Middle frontal gyrus (tissue), 1 donor: ENCODE data around the gene RAB29.

Experiments
- DNase-seq: peaks from one replicate; pipeline ENCODE4 v3.0.0-alpha.2; 2015; ENCODE audit warnings: low spot score; ENCODE audit errors: extremely low spot score

RAB29 gene

GRCh38 chr1:205797168-205797567 lies 21.9 kb upstream of the RAB29 start:
- DNase-seq, result no peak

GRCh38 chr1:205794011-205794730 lies 18.9 kb upstream of the RAB29 start:
- no peak for DNase-seq

- no peak for DNase-seq
Measured at GRCh38 chr1:205792961-205793673, 17.8 kb upstream of the RAB29 start.

GRCh38 chr1:205792481-205792881 lies 17.2 kb upstream of the RAB29 start:
- DNase-seq, result no peak

GRCh38 chr1:205791568-205792180 lies 16.4 kb upstream of the RAB29 start:
- DNase-seq, result peak; percentile 61

- no peak for DNase-seq
Measured at GRCh38 chr1:205787287-205787916, 12.1 kb upstream of the RAB29 start.

GRCh38 chr1:205786601-205787000 lies 11.3 kb upstream of the RAB29 start:
- no peak for DNase-seq

GRCh38 chr1:205785446-205785845 lies 10.2 kb upstream of the RAB29 start:
- DNase-seq, result no peak

- no peak for DNase-seq
Measured at GRCh38 chr1:205783904-205784303, 8.6 kb upstream of the RAB29 start.

GRCh38 chr1:205783433-205783795 lies 8.1 kb upstream of the RAB29 start:
- DNase-seq, result no peak

- DNase-seq, result no peak
Measured at GRCh38 chr1:205782627-205783432, 7.5 kb upstream of the RAB29 start.

GRCh38 chr1:205780335-205780734 lies 5.1 kb upstream of the RAB29 start:
- no peak for DNase-seq

GRCh38 chr1:205777994-205778393 lies 2.7 kb upstream of the RAB29 start:
- DNase-seq, result no peak

GRCh38 chr1:205775717-205776056 lies 405 bp upstream of the RAB29 start:
- DNase-seq, result no peak

GRCh38 chr1:205774198-205775014 lies 876 bp downstream of the RAB29 start:
- no peak for DNase-seq

- DNase-seq, result no peak
Measured at GRCh38 chr1:205772607-205773032, 2.7 kb downstream of the RAB29 start.

GRCh38 chr1:205770618-205771017 lies 4.7 kb downstream of the RAB29 start:
- no peak for DNase-seq

- DNase-seq, result no peak
Measured at GRCh38 chr1:205769641-205770365, 5.5 kb downstream of the RAB29 start.

GRCh38 chr1:205767248-205767647 lies 8.0 kb downstream of the RAB29 start:
- no peak for DNase-seq

GRCh38 chr1:205766570-205766969 lies 8.7 kb downstream of the RAB29 start:
- no peak for DNase-seq
